ENCODE data around the gene THBD.

- no peak for TF ChIP-seq POLR2AphosphoS5 (IDR thresholded peaks at IDR 0.05)
- TF ChIP-seq, protein P1, sequence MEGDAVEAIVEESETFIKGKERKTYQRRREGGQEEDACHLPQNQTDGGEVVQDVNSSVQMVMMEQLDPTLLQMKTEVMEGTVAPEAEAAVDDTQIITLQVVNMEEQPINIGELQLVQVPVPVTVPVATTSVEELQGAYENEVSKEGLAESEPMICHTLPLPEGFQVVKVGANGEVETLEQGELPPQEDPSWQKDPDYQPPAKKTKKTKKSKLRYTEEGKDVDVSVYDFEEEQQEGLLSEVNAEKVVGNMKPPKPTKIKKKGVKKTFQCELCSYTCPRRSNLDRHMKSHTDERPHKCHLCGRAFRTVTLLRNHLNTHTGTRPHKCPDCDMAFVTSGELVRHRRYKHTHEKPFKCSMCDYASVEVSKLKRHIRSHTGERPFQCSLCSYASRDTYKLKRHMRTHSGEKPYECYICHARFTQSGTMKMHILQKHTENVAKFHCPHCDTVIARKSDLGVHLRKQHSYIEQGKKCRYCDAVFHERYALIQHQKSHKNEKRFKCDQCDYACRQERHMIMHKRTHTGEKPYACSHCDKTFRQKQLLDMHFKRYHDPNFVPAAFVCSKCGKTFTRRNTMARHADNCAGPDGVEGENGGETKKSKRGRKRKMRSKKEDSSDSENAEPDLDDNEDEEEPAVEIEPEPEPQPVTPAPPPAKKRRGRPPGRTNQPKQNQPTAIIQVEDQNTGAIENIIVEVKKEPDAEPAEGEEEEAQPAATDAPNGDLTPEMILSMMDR (IDR thresholded peaks at IDR 0.05), result no peak
- TF ChIP-seq POLR2A (IDR thresholded peaks at IDR 0.05), result no peak
These were observed 17.3 kb downstream of the THBD start for GRCh38 chr20:23032056-23032749.

All from prostate gland (tissue), 2 donors.